Hematopoietic multipotent progenitor cell treated with erythropoietin and hydrocortisone succinate and interleukin-3 and kit ligand, for 15 days (in vitro differentiated cells): ENCODE measurements around the gene CYP27A1.

Source experiments
- DNase-seq: peaks from one replicate; pipeline ENCODE4 v3.0.0-alpha.2; 2015; ENCODE audit warnings: low spot score

The CYP27A1 gene

GRCh38 chr2:218859556-218859987 lies 77.6 kb downstream of the CYP27A1 start, which contains the start of gene WNT6:
Gene WNT6 (plus strand): TSS chr2:218859805. CDS start chr2:218860038, 233 bp downstream.
- no peak for DNase-seq

- no peak for DNase-seq
Measured at GRCh38 chr2:218859988-218860831, 78.3 kb downstream of the CYP27A1 start.

GRCh38 chr2:218860950-218861381 lies 79.0 kb downstream of the CYP27A1 start:
- DNase-seq = no peak

GRCh38 chr2:218861645-218862318 lies 79.8 kb downstream of the CYP27A1 start:
- DNase-seq = no peak

GRCh38 chr2:218863021-218863520 lies 81.1 kb downstream of the CYP27A1 start:
- DNase-seq = no peak
